ENCODE data around the gene RHOBTB3. TPM values are rescaled to one million over a fixed set of nuclear protein-coding genes. Genes with fewer than 3 reads are reported as not detected.

RHOBTB3 gene
- total and polyA plus RNA-seq, 2 donors (not counting 3 experiments of a cell fraction or from before 2014, with no cell fraction given), result 44.1 to 52.1 TPM

- peak; percentile 22 for DNase-seq (ENCODE audit: low read depth, low spot score)
- intact Hi-C loops (cut with micrococcal nuclease), result loop anchor here (1.0 to 5.0 kb wide), 2 partner anchors 14 to 104 kb away; partner anchors contain the start of genes GLRX and RHOBTB3
- no peaks in the 10 kb centered on the region for H3K36me3 ChIP-seq (ENCODE audit: control insufficient read depth in 2 of 2, extremely low read depth in 1 of 2, insufficient read depth in 2 of 2, low read length in 2 of 2)
- CTCF ChIA-PET, result interaction anchor here (1.4 to 3.4 kb wide), 5 partner anchors 8 to 171 kb away, joined by 4 to 29 read pairs (median 19); partner anchors contain the start of gene GLRX
- H3K4me2 ChIP-seq (ENCODE audit: insufficient read depth, low read length), result peak overlapping the region; percentile 84
- H4K20me1 ChIP-seq (replicated peaks; ENCODE audit: control insufficient read depth, extremely low read depth, insufficient read depth, low read length), result no peaks in the 10 kb centered on the region
- H3K9me1 ChIP-seq (replicated peaks; ENCODE audit: control insufficient read depth, extremely low read depth, insufficient read depth, low read length), result no peaks in the 10 kb centered on the region
- no peaks in the 10 kb centered on the region for H3K27me3 ChIP-seq (ENCODE audit: control insufficient read depth in 2 of 2, insufficient read depth in 2 of 2, low read length in 2 of 2)
- TF ChIP-seq FOS (IDR thresholded peaks at IDR 0.05; ENCODE audit: borderline replicate concordance, insufficient read depth, low read length) (peak; percentile 28), CTCF (IDR thresholded peaks at IDR 0.05; ENCODE audit: extremely low read depth in 1 of 2, insufficient read depth in 1 of 2, low read depth in 1 of 2, low read length in 2 of 2) (no peak), MAX (IDR thresholded peaks at IDR 0.05; ENCODE audit: insufficient read depth, insufficient read length) (no peak)
- no peaks in the 10 kb centered on the region for H3K9me3 ChIP-seq (replicated peaks; ENCODE audit: control insufficient read depth, insufficient read depth, low read length)
- dilution Hi-C loops (cut with MboI; ENCODE audit: extremely low pct_ligation_motif_present, low sequenced_read_pairs), result loop anchor here (25.0 kb wide), 1 partner anchor 199 kb away; the partner anchor contains the start of gene RFESD
- peak overlapping the region in 1 of 3 experiments; percentile 7 for H3K4me3 ChIP-seq (replicated peaks in 1 of 3; ENCODE audit: insufficient read depth in 1 of 3, low read depth in 1 of 3, low read length in 3 of 3)
- peak overlapping the region; percentile 60 for H3K9ac ChIP-seq (replicated peaks; ENCODE audit: extremely low read depth, insufficient read depth, low read length)
- H3K27ac ChIP-seq (ENCODE audit: insufficient read depth, low read depth, low read length), result no peak overlapping the region
- H3K4me1 ChIP-seq (ENCODE audit: control insufficient read depth, extremely low read depth, insufficient read depth, low read length), result peaks cover 21% of the 10 kb centered on the region
- FAIRE-seq, result peak; percentile 52
- BruUV-seq (replicated peaks), result no TSS peak
- POLR2A ChIA-PET, result no interaction called here
- peak overlapping the region; percentile 65 for H2AFZ ChIP-seq (ENCODE audit: low read depth, low read length)
- H3K79me2 ChIP-seq (ENCODE audit: control insufficient read depth, insufficient read depth, low read length), result no peaks in the 10 kb centered on the region
These were observed 104.7 kb downstream of the RHOBTB3 start for GRCh38 chr5:95835682-95836385.

All from endothelial cell of umbilical vein (primary cell).